ENCODE results near the gene FGGY.
"Not testable (repeated sequence)": the region's sequence is repeated elsewhere in the genome, so short reads cannot be mapped to it uniquely, and the experiment has no call there.

FGGY gene

DNA sequence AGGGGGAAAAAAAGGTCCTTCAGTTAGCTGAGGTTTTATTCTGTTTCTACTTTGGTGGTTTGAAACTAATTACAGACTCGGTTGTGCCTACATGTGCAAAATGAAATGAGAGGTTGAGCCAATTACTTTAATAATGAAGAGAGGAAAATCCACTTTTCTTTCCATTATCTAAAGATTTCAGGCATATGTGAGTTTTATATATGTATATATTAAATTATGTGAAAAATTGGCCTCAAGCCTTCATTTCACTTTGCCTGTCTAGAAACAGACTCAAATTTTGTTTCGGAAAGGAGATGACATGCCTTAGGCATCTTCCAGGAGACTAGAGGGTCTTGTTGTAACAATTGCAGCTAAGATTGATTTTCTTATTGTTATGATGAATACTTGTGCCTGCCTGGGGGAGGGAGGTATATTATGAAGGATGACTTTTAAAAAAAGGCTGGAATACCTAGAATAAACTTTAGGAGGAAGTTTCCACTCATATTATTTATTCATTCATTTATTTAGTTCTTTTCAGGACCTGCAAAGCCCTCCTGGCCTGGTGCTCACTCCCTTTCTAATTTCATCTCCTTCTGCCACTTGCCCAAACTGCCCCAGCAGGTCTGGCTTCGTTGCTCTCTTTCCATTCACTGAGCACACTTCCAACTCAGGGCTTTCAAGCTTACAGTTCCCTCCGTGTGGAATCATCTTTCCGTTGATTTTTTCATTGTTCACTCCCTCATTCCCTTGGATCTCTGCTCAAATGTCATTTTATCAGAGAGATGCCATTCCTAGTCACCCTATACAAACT, 423.6 kb downstream of the FGGY start:
- DNase-seq = no peak

DNA sequence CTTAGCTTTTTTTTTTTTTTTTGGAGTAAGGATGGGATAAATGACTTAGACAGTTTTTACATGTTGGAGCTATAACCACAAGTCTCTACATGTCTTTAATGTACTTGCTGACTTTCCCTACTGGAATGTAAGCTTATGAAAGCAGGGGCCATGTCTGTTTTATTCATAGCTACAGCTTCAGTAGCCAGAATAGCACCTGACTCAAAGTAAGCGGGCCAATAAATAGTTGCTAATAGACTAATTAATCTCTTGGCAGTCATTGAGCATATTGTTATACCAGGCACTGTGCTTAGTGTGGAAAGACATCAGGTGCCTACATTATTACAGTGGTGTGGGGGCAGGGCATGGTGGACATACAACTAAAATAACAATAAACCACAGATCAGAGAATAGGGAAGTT, 433.4 kb downstream of the FGGY start:
- DNase-seq = no peak

DNA sequence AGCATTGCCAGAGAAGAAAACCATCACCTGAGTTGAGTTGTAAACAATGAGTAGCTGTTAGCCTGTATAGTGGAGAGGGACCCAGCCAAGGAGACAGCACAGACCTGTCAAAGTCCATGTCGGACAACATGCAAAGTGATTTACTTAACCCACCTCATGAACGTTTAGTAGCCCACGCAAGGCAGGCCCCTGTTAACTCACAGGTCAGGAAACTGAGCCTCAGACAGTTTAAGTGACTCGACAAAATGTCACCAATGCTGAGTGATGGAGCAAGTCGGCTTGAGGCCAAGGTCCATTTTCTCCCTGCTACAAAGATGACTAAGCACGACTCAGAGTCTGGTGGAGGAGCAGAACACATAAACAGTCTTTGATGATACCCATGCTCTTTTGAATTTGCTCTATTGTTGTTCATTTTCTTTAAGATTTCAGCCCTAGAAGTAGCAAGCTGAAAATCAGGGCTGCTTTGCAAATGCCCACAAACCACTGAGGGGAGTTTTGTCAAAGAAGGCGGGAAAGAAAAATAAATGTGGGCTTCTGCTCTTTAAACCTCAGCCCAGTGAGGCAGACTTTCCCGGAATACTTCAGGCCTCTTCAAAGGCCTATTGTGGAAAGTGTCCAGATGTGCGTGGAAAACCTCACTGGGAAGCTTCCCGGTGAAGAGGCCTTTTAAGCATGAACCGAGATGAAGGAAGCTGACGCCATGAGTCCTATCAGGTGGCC, 434.0 kb downstream of the FGGY start:
- DNase-seq = no peak

DNA sequence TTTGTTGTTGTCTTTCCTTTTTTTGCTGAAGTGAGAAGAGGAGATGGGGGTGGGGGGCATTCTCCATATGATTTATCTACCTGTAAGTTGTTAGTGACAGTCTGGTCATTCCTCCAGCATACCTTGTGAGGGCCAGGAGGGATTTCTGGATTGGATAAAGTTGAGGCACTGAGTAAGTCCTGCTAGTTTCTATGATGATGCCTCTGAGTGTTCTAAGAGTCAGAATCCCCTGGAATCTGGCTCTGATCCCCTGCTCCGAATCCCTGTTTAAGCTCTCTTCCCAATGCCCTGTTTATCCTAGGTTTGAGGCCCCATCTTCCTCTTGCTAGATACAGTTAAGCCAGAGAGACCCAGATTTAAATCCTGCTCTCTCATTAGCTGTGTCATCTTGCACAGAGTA, 434.7 kb downstream of the FGGY start:
- DNase-seq = no peak

DNA sequence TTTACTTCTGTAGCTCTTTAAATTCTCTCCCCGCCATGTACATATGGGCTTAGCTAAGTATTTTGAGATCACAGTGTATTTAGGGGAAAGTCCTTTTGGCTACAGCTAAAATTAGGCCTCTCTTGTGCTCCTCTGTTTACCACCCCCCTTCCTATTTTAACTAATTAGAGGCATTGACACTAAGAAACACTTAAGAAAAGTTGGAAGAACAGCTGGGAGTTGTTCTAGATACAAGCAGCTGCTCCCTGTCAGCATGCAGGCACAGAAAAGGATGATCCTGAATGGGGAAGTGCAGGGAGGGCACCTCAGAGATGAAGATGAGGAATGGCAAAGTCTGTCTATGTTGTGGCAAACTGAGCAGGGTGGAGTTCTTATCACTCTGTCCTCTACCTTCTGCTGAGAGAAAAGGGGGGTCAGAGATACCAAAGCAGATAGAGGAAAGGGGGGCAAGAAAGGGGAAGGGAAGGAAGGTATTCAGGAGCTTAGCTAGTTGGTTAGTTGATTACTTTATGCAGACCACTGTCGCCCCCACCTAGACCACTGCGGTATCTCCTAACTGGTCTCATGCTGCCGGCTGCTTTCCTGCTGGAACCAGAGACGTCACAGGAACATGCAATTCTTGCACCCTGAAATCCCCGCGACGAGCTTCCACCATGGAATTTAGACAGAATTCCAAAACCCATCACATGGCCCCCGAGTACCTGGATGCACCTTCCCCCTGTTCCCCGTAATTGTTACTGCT, 435.5 kb downstream of the FGGY start:
- no peak for DNase-seq

DNA sequence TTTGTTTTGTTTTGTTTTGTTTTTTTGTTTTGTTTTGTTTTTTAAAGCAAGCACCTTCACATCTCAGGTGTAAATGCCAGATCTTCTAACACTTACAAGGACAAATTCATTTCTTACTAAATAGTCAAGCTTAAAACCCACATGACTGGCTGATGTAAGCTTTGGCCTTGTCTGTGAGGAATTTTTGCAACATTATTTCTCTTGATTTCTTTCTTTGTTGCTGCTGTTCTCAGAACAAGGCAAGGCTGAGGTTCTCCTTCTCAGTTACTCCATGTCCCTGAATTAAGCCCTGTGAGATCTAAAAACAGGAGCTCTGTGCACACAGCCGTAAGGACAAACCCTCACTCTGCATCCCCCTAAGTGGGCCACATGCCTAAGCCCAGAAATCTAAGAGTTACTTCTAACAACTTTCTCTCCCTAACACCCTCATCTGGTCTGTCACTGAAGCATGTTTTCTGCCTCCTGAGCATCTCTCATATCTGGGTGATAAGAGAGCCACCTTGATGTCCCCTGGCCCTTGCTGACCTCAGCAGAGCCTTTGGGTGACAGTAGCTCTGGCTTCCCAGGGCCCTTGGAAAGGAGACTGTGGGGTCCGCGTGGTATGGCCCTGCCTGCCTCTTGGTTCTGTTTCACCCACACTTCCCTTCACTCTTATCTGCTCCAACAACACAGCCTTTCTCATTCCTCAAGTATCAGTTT, 436.7 kb downstream of the FGGY start:
- DNase-seq = no peak

DNA sequence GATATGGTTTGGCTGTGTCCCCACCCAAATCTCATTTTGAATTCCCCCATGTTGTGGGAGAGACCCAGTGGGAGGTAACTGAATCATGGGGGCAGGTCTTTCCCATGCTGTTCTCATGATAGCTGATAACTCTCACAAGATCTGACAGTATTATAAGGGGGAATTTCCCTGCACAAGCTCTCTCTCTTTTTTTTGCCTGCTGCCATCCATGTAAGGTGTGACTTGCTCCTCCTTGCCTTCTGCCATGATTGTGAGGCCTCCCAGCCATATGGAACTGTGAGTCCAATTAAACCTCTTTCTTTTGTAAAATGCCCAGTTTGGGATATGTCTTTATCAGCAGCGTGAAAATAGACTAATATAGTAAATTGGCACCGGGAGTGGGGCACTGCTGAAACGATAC, 439.0 kb downstream of the FGGY start:
- not testable (repeated sequence) for DNase-seq

DNA sequence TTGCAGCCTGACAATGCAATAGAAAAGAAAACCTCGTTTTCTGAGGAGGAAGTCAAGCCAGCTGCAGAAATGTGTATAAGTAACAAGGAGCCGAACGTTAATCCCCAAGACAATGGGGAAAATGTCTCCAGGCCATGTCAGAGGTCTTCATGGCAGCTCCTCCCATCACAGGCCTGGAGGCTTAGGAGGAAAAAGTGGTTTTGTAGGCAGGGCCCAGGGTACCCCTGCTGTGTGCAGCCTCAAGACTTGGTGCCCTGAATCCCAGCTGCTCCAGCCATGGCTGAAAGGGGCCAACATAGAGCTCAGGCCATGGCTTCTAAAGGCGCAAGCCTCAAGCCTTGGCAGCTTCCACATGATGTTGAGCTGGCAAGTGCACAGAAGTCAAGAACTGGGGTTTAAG, 439.9 kb downstream of the FGGY start:
- DNase-seq = no peak

DNA sequence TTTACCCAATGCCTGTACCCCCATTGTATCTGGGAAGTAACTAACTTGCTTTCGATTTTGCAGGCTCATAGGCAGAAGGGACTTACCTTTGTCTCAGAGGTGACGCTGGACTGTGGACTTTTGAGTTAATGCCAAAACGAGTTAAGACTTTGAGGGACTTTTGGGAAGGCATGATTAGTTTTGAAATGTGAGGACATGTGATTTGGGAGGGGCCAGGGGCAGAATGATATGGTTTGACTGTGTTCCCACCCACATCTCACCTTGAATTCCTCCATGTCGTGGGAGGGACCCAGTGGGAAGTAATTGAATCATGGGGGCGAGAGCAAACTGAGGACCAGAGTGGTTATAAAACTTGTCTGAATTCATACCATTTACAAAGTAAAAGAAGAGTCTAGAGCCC, 440.7 kb downstream of the FGGY start:
- DNase-seq = no peak

DNA sequence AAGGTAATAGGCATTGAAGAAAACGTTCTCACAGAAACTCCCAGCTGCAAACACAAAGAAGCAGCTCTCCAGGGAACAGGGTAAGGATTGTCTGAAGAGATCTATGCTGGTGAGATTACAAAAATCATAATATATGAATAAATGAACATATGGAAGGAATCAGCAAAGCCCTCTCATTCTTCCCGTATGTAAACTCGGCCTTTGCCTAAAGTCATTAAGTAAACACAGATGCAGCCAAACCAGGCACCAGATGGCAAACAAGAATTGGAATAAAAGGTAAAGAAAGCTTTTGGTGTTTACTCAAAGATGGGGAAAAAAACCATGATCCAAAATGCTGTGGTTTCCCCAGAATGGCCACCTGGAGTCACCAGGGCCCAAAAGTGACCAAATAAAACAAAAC, 441.3 kb downstream of the FGGY start:
- DNase-seq = no peak

DNA sequence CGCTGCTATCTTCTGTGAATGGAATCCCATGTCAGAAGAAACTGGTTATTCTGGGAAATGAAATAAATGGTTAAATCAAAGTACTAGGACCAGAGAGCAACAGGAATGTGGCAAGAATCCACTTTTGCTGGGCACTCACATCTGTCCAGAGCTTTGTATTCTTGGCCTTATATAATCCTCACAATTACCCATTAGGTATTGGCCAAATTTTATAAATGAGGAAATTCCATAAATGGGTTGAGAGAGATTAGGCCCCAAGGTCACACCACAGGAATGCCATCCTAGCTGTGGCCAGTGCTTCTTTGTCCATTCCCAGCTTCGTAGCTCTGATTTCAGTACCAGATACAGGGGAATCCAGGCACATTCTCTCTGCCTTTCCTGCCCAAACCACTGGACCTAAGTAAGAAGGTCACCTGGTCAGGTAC, 441.7 kb downstream of the FGGY start:
- DNase-seq = no peak

DNA sequence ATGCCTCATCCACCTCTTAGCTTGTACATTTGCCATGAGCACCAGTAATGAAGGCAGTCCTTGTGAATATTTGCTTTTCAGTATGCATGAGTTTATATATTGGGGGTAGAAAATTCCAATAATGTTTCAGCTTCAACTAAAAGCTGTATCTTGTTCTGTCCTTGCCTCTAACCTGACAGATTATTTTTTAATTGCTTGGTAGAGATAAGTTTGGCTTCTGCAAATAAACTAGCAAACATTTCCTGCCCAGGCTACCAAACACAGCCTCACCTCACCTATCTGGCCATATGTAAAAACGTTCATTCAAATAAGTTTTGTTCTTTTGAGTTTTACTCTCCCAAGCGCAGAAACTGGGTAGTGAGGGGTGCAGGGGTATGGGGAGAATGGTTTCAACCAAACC, 442.2 kb downstream of the FGGY start:
- DNase-seq = no peak

DNA sequence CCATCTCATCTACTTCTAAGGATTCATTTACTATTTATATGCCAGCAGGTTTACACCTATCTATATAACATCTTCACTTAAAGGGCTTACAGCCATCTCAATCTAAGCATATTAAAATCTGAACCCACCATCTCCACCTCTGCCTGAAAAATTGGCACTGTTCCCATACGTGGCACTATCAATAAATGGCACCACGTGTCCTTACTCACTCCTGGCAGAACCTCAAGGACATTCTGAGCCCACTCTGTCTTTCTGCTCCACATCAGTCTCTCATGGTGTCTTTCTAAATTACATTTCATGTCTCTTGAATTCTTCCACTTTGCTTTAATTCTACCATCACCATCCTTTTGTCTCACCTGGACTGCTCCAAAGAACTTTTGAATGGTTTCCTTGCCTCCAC, 445.6 kb downstream of the FGGY start:
- no peak for DNase-seq

DNA sequence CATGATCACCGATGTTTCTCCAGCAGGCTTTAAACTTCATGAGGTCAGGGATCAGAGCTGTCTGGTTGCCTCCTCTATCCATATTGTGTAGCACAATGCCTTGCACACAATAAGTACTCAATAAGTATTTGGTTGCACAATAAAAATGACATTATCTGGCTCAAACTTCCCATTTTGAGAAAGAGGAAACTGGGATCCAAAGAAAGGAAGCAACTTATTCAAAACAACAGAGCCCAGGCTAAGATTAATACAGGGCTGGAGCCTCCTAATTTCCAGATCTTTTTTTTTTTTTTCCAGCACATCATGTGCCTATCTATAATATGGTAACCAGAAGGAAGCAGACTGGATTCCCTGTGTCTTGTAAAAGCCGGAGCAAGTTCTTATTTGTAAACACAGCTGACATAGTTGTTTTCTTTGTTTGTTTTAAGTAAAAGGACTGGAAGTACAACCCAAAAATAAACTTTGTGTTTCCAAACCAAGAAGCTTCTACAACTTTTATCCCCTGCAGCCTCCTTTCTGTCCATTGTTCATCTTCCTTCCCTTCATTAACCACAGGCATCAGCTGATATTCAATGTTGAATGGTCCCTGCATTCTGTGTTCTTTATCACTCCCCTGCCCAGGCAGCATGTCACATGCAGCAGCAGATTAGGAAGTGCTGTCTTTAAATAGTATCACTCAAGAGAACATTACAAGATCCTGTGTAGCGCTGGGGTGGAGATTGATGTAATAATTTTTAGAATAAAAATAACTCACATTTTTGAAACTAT, 446.6 kb downstream of the FGGY start:
- DNase-seq = no peak

DNA sequence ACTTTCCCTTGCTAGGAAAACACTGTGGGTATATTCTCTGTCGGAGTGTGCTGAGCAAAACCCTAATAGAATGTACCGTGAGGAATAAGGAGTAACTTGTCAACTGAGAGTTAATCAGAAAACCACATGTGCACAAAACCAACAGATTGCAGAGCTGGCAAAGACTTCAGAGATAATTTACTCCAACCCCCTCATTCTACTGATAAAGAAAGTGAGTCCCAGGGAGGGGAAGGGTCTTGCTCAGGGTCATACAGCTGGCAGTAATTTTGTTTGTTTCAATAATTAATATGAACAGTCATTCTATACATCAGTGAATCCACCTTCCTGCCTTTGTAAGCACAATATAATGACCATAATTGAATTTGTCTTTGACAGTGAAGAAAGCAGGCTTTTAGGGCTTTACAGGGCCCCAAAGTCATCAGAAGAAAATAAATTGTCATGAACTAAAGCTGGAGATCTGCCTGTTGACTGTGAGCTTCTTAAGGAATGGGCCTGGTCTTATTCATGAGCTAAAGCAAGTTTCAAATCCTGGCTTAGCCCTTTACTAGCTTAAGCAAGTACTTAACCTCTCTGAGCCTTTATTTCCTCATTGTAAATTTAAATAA, 450.6 kb downstream of the FGGY start:
- DNase-seq = no peak

DNA sequence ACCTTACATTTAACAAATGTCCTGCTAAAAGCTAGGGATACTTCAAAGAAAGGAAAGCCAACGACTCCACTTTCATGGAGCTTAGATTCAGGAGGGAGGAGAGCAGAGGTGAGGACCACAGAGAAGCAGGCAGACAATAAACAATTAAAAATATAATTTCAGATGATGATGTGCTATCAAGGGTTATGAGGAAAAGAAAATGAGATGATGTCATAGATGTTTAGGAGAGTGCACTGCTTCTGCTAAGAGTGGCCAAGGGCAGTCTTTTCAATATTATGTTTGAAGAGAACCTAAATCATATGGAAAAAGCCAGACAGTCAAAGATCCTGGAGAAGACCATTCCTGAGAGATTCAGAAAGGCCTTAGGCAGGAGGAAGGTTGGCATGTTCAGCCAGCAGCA, 451.2 kb downstream of the FGGY start:
- DNase-seq = no peak

DNA sequence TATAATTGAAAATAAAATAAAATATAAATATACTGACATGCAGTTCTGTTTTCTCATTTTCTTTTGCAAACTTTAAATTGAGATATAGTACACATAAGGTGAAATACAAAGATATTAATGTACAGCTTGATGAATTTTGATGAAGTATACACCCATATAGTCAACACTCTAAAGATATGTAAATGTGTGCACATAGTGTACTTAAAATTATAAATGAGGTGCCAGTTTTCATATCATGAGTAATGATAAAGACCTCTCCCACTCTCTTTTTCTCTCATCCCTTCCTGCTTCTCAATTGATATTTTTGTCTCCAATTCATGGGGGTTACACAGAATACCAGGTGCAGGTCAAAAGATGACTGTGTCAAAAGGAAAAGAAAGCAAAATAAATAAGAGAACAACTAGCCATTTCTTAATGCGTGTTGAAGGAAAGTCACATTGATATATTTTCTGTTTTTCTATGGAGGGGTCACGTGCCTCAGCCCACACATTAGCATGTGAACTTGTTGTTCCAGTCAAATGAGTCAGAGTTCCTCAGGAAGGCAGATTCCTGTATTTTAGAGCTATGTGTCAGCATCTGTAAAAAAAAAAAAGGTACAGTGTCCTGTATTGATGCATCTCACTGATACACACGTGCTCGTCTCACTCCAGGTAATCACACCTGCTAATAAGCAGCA, 453.6 kb downstream of the FGGY start:
- DNase-seq = no peak

DNA sequence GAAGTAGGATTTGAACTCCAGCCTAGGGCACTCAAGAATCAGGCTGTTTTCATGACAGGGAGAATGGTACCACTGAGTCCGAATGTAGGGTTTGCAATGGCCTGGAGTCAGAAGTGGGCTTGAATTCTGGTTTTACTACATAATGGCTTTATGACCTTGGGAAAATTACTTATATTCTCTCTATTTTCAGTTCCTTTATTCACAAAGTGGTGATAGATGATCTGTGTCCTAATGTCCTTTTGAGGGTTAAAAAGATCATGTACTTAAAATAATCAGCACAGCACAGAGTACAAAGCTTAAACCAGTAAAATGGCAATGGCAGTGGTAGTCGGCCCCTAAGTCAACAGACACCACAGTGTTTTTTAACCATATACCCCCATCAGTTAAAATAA, 454.1 kb downstream of the FGGY start:
- DNase-seq = no peak

DNA sequence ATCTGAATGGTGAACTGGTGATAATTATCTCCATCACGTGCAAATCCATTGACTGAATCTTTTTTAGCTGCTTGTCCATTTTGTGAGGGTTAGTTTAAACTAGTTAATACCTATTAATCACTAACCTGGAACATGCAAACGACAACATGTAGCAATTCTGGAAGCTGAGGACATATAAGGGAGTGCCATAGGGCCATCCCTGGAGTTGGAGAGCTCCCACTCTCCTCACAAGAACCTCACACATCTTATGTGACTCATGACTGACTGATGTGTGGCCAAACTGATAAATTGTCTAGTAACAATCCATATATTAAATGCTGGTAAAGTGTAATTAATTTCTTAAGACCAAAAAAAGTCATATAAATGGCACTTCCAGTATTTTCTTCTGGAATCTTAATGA, 454.9 kb downstream of the FGGY start:
- DNase-seq = no peak

DNA sequence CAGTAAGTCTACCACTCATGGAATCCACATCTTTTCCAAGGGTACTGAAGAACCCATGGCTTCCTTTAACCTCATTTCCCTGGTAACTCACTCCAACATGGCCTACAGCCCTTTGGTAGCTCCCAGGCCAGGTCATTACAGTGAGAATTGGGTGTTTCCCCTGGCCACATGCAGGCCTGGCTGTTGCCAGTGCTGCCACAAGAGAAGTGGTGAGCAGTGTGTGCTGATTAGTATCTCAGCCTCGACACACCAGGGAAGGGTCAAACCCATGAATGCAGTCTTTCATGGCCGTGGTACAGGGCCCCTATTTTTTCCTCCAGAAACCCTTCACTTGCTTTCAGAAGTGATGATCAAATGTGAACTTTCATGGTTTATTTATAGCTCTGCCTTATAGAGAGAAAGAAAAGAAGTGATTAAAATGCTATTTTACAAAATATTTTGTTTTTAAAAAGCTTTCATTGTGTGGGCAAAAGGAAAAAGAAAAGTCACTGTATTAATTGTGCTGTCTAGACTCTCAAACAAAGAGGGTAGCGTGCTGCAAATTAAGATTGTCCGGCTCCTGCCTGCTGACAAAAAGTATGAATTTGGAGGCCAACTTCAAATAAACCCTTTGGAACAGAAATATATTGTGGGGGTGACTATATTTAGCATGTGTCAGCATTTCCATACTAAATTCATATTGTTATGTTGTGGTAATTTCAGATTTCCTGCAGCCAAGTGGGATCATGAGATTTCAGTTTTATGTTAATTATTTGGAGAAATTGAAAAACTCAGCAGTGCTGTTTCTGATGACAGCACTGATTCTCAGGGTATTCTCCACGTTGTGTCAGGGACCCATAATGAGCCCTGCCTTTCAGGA, 455.9 kb downstream of the FGGY start:
- no peak for DNase-seq
